ENCODE data around the gene GOLGA5. TPM values are rescaled to one million over a fixed set of nuclear protein-coding genes. Genes with fewer than 3 reads are reported as not detected.

Gene GOLGA5
- 37.8 and 49.7 TPM in 2 replicates for total RNA-seq

GRCh38 chr14:92793709-92794546, at the start of gene GOLGA5:
TSS of gene GOLGA5 (plus strand) at chr14:92794305. CDS start at chr14:92797438, 3,133 bp downstream.

GRCh38 chr14:92748259-92749016, 45.7 kb upstream of the GOLGA5 start, which contains the start of gene LGMN:
TSS of gene LGMN (minus strand) at chr14:92748627. CDS start at chr14:92732786, 15,841 bp downstream.

Other genes with a start within 250 kb of the GOLGA5 start
- 42.4 and 98.3 TPM in 2 replicates for gene LGMN, start 45.7 kb upstream of the GOLGA5 start, total RNA-seq
- gene CHGA, start 128.8 kb downstream of the GOLGA5 start, total RNA-seq, result not detected in 2 replicates